NCI-H1048 (cell line): Measurements from ENCODE around the gene SRMS.

Source experiments
- DNase-seq: peaks from one replicate; lab custom pipeline; 2025; lab: John Stamatoyannopoulos, UW

SRMS gene, protein sequence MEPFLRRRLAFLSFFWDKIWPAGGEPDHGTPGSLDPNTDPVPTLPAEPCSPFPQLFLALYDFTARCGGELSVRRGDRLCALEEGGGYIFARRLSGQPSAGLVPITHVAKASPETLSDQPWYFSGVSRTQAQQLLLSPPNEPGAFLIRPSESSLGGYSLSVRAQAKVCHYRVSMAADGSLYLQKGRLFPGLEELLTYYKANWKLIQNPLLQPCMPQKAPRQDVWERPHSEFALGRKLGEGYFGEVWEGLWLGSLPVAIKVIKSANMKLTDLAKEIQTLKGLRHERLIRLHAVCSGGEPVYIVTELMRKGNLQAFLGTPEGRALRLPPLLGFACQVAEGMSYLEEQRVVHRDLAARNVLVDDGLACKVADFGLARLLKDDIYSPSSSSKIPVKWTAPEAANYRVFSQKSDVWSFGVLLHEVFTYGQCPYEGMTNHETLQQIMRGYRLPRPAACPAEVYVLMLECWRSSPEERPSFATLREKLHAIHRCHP

DNA sequence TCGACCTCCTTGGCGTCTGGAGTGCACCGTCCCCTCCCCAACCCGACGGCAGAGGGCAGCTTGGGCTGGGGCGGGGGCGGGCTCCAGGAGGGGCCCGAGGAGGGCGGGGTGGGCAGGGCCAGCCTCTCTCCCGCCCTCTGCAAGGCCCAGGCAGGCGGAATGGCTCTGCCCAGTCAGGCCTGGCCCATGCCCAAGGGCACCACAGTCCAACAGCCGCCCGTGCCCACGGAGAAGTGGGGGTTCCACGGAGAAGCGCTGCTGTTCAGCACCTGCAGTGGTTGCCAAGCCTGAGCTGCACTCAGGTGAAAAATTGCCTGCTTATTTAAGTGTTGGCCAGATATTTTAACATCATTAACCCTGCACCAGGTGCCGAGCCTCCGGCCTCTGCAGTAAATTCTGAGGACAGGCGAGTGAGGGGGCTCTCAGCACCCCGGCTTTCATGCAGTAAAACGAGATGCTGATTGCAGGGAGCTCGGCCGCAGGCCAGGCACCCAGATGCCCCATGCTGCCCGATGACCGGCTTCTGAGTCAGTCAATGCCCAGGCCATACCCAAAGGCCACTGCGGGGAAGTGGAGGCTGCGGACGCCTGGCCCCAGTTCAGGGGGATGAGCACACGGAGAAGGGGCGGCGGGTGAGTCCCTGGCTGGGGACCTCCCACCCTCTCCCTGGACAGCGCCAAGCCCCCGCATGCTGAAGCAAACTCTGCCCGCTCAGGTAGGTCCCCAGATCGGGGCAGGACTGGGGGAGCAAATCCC, at the start of gene SRMS:
SRMS (minus strand) TSS at position 25 of the 756 bp plus-strand sequence. CDS start 286 bp downstream, outside the sequence.
- no peak for DNase-seq

DNA sequence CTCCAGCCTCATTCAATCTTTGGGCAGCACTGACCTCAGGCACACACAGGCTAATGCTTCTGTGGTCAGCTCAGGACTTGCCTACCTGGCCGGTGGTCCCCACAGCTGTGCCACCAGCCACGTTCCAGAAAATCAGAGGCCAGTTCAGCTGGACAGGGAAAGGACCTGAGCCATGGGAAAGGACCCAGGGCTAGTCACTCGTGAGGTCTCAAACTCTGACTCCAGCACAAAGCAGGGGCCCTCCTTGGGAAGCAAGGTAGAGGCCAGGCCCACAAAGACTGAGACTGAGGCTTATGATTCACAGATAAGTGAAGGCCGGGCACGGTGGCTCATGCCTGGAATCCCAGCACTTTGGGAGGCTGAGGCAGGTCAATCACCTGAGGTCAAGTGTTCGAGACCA, 48.9 kb upstream of the SRMS start:
- no peak for DNase-seq

DNA sequence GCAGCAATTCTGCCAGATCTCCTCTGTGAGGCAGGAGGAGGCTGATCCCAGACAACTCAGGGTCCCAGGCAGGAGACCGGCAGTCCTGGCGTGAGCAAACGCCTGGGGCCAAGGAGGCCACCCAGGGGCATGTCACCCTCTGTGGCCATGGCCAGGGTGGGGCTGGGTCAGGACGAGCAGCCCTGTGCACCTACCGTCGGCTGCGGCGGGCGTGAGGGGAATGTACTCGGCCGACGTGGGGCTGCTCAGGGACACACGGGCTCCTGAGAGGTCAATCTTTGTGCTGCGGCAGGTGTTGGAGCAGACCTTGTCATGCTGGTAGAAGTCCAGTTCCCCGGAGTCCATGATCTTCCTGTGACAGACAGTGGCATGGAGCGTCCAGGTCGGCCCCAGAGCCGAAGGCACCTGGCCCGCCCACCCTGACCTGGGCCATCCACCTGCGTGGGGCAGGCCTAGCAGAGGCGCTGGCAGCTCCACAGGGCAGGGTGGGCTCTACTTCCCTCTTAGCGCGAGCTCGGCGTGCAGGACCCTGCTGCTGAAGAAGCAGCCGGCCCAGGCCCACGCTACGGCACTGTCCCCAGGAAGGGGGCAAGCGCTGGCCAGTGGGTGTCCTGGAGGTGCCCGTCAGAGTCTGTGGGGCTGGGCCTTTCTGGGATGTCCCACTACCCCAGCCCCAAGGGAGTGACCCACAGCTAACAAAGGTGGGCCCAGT, 48.0 kb upstream of the SRMS start:
- DNase-seq = no peak

DNA sequence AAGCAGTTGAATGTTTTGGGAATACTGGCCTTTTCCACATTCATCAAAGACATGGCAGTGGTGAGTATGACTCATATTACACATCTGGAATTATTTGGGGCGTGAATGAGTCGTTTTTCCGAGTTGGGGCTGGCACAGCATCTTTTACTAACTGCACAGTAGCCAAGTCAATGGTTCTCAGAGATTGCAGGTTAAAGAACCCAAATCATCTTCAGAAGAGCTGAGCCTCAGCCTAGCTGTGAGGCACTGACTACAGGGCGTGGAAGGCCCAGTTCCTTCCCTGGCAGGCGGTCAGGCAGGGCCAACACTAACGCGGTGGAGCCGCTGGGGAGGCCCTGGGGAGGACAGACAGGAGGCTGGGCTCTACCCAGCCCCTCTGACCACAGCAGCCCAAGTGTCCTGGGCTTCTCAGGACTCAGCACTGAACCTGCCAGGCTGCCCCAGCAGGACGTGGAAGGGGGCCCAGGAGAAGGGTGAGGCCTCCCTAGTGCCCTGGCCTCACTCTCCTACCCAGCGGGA, 46.6 kb upstream of the SRMS start:
- no peak for DNase-seq

DNA sequence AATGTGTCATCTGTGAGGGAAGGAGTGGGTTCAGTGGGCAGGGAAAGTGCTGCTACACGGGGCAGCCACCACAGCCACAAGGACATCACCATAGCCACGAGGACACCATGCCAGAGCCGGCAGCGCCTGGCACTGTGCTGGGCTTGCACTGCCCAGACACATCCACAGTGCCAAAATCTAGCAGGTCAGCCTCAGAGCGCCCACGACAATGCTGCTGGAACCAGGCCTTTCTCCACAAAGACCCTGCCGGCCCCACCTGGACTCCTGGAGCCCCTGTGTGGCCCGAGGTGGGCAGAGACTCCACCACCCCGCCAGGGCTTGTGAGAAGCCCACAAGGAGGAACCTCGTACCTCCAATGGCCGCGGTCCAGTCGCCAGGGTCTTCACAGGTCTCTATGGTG, 45.1 kb upstream of the SRMS start:
- no peak for DNase-seq

DNA sequence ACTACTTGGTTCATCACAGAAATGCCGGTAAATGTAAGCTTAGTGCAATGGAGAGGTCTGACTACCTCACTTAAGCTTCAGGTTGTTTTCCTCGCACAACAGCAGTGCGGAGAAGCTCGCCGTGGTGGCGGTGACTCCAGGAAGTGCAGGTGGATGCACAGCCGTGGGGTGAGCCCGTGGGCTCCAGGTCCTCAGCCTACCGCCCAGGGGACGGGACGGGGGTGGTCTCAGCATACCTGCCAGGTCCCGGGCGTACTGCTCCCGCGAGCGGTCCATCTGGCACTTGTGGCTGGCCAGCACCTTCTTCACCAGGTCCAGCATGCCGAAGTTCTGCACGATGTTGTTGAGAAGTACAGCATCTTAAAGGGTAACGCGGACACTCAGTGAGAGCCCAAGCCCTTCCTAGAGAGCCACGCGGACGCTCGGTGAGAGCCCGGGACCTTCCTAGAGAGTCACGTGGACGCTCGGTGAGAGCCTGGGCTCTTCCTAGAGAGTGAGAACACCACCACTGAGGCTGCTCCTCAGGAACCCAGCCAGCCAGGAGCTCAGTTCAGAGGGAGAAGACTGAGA, 44.3 kb upstream of the SRMS start:
- no peak for DNase-seq

DNA sequence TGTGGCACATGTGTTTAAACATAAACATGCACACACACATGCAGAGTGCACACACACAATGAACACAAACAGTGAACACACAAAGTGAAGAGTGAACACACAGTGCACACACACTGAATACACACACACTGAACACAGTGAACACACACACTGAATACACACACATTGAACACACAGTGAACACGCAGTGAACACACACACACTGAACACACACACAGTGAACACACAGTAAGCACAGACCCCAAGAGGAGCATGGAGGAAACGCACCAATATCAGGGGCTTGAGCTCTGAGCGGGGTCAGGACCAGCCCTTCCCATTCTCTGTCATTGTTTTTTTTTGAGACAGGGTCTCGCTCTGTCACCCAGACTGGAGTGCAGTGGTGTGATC, 43.6 kb upstream of the SRMS start:
- DNase-seq = no peak

DNA sequence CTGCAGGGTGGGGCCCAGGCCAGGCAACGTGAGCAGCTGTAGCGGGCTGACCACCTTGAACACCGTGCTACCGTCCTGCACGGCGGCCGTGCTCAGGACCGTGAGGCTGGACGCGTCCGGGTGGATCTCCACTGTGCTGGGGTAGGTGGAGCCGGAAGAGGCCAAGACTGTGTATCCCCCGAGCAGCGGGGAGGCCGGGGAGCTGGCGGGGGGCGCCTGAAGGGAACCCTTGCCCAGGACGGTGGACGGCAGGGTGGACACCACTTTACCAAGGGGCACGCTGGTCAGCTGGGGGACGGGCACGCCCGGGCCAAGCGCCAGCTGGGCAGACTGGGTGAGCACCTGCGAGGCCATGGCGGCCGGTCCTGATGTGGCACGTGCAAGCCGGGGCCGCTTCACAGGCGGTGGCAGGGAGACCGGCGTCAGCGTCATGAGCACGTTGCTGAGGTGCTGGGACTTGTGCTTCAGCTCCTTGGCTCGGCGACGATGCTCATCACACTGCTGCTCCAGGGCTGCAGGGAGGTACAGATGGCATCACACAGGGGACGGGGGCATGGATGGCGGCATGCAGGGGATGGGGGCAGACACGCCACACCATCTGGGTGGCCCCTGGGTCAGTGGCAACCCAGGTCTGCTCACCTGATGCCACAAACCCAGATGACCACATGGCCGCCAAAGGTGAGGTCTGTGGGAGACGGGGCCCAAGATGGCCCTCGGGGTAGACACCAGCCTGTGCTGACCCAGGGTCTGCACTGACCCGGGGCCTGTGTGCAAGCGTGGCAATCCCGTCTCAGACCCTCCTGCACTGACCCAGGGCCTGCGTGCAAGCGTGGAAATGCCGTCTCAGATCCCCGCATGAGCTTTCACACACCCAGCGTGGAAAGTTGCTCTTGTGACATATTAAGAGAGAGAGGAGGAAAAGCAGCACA, 42.9 kb upstream of the SRMS start:
- DNase-seq = no peak

DNA sequence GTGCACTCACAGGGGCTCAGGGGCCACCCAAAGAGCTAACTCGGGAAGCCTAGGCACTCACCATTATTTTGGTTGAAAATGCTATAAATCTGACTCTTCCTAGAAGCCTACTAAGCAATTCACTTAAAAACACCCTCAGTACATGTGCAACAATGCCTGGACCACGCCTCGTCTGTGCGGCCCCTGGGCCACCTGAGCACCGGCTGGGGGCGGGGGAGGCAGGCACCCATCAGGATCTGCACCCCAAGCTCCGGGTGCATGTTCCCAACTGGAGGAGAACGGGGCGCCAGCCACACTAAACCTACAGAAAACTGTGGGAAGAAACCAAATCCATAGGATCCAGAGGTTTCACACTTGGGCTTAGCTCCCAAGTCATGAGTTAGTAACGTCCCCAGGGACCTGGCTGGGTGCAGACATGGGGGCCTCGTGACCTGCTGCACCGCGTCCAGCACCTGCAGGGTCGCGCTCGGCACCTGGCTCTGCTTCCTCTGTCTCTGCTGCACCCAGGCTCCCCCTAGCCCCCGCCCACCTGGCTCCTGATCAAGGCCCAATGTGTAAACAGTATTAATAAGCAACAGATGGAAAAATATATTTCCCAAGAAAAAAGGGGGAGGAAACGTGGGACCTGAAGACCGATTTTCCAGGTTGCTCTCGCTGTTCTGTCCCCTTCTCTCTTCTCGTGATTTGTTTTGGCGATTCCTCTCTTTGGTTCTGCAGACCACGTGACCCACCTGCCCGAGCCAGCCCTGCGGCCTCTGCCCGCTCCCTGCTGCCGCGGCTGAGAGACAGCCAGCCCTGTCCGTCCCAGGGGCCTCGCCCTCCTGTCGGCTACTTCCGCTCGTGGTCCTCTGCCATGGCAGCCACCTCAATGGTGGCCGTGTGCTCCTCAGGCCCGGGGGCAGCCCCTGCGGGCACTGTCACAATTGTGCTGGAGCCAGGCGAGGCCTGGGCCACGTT, 42.0 kb upstream of the SRMS start:
- DNase-seq = no peak

DNA sequence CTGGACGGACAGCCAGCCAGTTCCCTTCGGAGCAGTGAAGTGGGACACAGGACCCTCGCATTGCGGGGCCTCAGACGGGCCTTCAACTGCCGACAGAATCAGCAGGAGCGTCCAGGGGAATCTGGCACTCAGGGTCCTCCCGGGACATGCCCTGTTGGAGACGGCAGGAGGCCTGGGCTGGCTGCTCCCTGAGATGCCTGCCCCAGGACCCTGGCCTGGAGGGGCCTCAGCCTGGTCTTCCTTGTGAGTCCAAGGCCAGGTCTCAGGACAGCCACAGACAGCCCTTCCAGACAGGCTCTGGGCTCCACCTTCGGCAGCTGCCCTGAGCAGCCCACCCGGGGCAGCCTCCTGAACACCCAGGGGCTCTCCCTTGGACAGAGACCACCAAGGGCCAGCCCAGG, 41.1 kb upstream of the SRMS start:
- no peak for DNase-seq

DNA sequence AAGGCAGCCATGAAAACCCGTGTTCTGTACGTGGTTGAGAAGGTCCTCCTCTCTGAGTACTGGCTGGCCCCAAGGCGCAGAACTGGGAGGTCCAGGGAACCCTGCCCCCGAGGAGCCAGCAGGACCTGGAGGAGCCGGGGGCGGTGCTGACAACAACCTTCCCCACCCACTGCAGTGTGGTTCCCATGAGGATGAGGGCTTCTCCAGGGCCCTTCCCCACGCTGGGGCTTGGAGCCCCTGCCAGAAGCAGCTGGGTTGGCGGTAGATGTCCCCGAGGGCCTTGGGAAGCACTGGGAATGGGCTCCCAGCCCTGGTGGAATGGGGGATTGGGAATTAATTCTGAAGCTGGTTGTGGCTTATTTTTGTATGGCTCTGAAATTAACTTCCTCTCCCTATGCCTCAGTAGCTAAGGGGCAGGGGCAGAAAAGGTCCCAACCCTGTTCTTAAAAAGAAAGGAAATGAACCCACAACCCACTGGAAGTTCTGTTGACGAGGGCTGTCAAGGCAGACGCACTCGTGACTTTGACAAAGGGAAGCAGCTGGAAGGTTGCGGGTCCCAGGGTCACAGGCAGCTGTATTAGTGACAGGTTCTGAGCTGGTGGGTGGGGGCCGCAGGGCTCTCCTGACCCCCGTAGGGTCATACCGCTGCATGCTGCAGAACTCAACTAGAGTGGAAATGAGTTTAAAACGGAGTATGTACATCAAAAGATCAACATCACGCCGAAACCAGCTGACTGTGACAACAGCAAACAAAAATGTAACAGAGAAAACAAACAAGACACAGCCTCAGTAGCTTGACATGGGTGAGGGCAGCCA, 40.4 kb upstream of the SRMS start:
- DNase-seq = no peak

DNA sequence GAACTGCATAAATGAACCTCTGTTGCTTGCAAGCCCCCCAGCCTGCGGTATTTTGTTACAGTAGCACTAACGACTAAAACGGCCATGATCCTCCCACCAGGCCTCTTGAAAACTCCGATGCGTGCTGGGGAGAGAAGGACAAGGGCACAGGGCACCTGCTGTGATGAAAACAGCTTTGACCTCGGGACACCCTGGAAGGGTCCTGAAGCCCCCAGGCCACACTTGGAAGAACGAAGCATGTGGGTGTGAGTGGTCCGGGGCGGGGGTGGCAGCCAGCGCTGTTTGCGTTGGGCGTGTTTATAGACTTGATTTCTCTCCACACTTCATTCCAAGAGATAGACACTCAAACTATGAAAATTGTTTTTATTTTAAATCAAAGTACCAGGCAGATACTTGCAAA, 39.7 kb upstream of the SRMS start:
- DNase-seq = no peak

DNA sequence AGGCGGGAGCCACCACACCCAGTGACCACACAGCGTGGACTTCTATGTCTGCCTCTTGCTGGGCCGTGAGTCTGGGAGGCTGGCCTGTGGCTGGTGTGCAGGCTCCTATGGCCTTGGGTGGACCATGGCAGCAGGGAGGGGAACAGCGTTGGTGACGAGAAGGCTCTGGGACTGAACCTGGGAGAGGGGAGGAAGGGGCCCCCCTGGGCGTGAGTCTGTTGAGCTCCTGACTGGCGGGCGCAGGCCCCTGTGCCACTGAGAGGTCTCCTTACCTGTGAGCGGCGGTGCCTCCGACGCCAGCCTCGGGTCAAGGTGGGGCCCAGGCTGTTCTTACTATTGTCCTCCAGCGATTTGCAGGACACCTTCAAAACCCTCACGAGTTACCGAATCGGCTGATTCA, 39.2 kb upstream of the SRMS start:
- DNase-seq = no peak

DNA sequence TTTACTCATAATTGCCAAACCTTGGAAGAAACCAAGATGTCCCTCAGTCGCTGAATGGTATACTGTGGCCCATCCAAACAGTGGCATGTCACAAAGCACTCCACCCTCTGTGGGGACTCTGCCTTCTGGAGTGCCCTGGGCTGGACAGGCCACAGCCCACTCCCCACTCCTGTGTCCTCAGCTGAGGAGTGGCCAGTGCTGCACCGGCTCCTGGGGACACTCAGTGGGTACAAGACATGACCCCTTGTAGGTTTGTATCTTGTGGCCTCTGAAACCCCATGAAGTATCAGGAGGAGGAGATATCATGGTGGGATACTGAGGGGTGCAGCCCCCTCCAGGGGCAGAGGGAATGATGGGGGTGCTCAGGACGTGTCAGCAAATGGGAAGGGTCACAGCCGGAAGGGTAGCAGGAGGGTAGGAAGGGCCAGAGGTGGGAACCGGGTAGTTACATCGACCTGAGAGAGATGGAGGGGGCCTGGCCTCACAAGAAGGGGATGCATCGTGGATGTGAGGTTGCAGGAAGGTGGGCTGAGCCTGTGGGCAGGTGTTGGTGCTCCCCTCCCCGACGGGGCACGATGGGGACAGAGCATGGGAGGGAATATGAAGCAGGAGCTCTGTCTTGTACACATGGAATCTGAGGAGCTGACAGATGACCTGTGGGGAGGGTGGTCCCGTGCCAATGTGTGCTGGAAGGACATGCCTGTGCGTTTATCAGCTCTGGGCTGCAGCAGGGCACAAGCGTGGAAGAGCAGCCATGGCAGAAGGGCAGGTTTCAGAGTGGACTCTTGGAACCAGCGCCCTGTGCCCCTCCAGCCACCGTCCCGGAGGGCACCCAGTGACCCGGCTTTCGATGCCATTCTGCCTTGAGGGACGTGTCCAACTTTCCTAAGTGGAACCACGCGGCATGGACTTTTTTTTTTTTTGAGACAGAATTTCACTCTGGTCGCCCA, 38.3 kb upstream of the SRMS start:
- no peak for DNase-seq

DNA sequence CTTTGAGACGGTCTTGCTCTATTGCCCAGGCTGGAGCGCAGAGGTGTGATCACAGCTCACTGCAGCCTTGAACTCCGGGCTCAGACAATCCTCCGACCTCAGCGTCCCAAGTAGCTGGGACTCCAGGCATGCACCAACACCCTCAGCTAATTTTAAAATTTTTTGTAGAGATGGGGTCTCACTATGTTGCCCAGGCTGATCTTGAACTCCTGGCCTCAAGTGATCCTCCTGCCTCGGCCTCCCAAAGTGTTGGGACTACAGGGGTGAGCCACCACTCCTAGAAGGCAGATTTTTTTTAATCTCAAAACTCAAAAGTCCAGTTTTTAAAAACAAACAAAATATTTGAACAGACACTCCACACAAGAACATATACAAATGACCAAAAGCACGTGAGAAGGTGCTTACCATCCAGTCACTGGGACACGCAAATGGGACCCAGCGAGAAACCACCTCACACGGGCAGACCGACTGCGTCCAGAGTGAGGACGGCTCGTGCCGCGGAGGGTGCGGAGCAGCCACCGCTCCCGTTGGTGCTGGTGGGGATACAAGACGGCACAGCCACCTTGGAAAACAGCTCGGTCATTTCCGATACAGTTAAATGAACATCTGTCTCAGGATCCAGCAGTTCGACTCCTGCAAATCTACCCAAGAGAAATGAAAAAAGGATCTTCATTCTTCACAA, 35.0 kb upstream of the SRMS start:
- DNase-seq = no peak

DNA sequence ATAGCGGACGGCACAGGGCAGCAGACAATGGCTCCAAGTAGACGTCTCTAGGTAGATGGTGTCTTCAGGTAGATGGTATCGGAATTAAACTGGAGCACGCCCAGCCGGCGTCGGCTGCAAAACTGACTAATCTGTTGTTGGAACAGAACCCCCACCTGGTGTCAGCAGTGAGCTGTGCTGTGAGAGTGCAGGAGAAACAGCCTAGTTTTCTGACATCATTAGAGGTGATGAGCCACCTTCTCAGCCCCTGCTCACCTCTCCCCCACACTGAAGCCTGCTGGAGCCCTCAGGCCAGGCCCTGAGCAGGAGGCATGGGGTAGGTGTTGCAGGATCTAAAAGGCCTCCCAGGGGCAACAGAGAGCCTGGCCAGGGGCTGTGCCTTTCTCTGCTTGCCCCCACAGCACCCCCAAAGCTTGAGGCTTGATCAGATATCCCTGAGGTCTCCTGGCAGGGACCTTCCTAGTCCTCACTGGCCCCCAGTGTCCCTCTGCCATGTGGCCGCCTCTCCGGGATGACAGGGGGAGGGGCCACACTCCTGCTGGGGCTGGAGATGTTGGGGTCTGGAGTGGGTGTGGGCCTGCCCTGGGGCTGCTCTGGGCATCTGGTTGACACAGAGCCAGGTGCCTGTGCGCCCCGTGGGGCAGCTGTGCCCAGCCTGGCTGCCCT, 33.4 kb upstream of the SRMS start:
- DNase-seq = no peak
